Measurements from ENCODE around the gene NOL9. TPM values are rescaled to one million over a fixed set of nuclear protein-coding genes. Genes with fewer than 3 reads are reported as not detected.

The NOL9 gene
- total and polyA plus RNA-seq, 2 of the 13 experiments (the other 11 are each of a cell fraction or from before 2014, with no cell fraction given), result 18.0 to 24.7 TPM

DNA sequence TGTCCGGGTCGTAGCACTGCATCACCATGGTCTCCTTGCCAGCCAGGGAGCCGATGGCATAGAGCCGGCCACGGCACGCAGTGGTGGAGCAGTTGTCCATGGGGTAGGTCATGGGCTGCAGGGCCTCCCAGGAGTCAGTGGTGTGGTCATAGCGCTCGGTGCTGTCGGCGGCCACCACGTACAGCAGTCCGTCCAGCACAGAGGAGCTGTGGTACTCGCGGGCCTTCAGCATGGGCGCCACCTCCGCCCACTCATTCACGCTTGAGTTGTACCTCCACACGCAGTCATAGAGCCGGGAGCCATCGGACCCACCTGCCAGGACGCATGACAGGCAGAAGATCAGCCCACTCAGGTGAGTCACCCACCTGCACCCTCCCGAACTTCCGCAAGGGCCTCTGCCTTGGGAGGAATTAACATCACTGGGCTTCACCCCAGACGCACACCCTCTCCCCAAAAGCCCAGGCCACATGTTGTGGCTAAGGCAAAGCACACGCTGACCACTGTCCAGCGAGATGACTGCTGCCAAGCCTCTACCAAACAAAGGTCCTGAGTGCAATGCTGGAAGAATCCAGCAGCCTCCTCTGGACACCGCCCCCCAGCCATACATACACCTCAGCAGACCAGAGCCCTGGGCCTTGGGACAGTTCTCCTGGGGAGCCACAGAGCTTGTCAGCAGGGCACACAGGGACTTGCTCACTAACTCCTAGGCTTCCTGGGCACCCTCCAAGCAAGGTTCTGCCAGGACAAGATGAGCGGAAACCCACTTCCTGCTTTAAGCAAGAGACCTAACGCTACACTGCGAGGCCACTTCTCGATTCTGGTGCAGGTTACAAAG, 45.0 kb upstream of the NOL9 start (continued):
- TF ChIP-seq, protein P1, sequence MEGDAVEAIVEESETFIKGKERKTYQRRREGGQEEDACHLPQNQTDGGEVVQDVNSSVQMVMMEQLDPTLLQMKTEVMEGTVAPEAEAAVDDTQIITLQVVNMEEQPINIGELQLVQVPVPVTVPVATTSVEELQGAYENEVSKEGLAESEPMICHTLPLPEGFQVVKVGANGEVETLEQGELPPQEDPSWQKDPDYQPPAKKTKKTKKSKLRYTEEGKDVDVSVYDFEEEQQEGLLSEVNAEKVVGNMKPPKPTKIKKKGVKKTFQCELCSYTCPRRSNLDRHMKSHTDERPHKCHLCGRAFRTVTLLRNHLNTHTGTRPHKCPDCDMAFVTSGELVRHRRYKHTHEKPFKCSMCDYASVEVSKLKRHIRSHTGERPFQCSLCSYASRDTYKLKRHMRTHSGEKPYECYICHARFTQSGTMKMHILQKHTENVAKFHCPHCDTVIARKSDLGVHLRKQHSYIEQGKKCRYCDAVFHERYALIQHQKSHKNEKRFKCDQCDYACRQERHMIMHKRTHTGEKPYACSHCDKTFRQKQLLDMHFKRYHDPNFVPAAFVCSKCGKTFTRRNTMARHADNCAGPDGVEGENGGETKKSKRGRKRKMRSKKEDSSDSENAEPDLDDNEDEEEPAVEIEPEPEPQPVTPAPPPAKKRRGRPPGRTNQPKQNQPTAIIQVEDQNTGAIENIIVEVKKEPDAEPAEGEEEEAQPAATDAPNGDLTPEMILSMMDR (CRISPR knock-in tag; IDR thresholded peaks at IDR 0.05), result no peak
- TF ChIP-seq, protein P2, sequence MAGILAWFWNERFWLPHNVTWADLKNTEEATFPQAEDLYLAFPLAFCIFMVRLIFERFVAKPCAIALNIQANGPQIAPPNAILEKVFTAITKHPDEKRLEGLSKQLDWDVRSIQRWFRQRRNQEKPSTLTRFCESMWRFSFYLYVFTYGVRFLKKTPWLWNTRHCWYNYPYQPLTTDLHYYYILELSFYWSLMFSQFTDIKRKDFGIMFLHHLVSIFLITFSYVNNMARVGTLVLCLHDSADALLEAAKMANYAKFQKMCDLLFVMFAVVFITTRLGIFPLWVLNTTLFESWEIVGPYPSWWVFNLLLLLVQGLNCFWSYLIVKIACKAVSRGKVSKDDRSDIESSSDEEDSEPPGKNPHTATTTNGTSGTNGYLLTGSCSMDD (CRISPR knock-in tag; IDR thresholded peaks at IDR 0.05), result no peak
- TF ChIP-seq ZNF225 (CRISPR knock-in tag; IDR thresholded peaks at IDR 0.05), result no peak
- TF ChIP-seq, protein P3, sequence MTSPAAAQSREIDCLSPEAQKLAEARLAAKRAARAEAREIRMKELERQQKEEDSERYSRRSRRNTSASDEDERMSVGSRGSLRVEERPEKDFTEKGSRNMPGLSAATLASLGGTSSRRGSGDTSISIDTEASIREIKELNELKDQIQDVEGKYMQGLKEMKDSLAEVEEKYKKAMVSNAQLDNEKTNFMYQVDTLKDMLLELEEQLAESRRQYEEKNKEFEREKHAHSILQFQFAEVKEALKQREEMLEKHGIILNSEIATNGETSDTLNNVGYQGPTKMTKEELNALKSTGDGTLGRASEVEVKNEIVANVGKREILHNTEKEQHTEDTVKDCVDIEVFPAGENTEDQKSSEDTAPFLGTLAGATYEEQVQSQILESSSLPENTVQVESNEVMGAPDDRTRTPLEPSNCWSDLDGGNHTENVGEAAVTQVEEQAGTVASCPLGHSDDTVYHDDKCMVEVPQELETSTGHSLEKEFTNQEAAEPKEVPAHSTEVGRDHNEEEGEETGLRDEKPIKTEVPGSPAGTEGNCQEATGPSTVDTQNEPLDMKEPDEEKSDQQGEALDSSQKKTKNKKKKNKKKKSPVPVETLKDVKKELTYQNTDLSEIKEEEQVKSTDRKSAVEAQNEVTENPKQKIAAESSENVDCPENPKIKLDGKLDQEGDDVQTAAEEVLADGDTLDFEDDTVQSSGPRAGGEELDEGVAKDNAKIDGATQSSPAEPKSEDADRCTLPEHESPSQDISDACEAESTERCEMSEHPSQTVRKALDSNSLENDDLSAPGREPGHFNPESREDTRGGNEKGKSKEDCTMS (CRISPR knock-in tag; conservative IDR thresholded peaks at IDR 0.05), result no peak
- TF ChIP-seq, protein P4, sequence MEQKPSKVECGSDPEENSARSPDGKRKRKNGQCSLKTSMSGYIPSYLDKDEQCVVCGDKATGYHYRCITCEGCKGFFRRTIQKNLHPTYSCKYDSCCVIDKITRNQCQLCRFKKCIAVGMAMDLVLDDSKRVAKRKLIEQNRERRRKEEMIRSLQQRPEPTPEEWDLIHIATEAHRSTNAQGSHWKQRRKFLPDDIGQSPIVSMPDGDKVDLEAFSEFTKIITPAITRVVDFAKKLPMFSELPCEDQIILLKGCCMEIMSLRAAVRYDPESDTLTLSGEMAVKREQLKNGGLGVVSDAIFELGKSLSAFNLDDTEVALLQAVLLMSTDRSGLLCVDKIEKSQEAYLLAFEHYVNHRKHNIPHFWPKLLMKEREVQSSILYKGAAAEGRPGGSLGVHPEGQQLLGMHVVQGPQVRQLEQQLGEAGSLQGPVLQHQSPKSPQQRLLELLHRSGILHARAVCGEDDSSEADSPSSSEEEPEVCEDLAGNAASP (CRISPR knock-in tag; IDR thresholded peaks at IDR 0.05; ENCODE audit: borderline replicate concordance), result no peak
- TF ChIP-seq, protein P5, sequence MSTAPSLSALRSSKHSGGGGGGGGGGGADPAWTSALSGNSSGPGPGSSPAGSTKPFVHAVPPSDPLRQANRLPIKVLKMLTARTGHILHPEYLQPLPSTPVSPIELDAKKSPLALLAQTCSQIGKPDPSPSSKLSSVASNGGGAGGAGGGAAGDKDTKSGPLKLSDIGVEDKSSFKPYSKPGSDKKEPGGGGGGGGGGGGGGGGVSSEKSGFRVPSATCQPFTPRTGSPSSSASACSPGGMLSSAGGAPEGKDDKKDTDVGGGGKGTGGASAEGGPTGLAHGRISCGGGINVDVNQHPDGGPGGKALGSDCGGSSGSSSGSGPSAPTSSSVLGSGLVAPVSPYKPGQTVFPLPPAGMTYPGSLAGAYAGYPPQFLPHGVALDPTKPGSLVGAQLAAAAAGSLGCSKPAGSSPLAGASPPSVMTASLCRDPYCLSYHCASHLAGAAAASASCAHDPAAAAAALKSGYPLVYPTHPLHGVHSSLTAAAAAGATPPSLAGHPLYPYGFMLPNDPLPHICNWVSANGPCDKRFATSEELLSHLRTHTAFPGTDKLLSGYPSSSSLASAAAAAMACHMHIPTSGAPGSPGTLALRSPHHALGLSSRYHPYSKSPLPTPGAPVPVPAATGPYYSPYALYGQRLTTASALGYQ (CRISPR knock-in tag; IDR thresholded peaks at IDR 0.05), result no peak
- no peak for TF ChIP-seq EP300 (IDR thresholded peaks at IDR 0.05; ENCODE audit: low read depth in 2 of 2, low read length in 2 of 2)
- no peak for TF ChIP-seq EP300 (CRISPR knock-in tag; IDR thresholded peaks at IDR 0.05; ENCODE audit: borderline replicate concordance)
